GM19372 (cell line): ENCODE results near the gene HEATR5A.
"Not testable (repeated sequence)": the region's sequence is repeated elsewhere in the genome, so short reads cannot be mapped to it uniquely, and the experiment has no call there.

Source experiments
- ATAC-seq: cut with Tn5 transposase; IDR thresholded peaks from one replicate; pipeline ENCODE4 v1.9.1; 2021; ENCODE audit warnings: mild to moderate bottlenecking, low read depth, moderate library complexity; ENCODE audit not compliant: unreplicated experiment

The HEATR5A gene

DNA sequence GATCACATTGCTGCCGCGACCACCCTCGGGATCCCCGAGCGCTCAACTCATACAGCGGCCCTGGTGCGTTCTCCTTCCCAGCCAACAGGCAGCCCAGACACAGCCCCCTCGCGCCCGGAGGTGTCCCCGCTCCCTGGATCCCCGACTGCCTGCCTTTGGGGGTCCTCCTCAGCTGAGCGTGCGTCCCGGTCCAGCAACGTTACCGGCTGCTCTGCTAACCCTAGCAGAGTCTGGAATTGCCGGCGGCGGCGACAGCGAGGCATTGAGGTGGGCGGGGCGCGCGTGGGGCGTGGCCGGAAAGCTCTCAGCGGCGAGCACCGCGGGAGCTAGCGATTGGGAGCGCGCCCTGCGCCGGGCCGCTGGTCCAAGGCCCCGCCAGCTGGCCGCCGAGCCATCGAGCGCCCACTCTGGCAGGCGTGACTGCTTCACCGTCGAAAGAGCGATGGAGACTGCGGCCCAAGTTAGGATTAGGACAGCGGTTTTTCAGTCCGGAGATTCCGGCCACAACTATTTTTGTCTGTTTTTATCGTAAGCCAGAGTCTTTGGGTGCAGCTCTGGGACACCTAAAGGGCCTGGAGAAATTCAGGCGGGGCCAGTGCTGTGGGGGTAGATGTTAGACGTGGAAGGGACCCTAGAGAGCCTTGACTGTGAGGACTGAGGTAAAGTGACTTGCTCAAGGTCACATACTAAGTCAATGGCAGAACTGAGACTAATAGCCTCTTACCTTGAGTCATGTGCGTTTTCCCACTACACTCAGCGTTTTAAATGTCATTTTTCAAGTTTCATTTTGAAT lies at the start of gene HEATR5A:
TSS of gene HEATR5A (minus strand) at position 232 of the 793 bp plus-strand sequence. CDS start 17,575 bp downstream, outside the sequence.
- ATAC-seq: peak; percentile 97

DNA sequence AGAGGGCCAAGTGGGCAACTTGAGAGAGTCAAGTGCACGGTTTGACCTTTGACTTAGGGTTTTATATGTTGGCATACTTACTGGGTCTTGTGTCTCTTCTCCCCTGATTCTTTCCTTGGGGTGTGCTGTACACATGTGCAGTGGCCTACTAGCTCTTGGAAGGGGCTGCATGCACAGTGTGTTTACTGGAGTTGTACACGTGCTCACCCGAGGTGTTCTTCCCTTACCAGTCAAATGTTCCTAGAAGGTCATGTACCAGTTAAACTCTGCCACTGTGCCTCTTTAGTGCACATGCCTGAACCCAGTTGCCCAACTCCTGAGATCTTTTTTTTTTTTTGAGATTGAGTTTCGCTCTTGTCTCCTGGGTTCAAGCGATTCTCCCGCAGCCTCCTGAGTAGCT lies 46.2 kb upstream of the HEATR5A start:
- no peak for ATAC-seq

DNA sequence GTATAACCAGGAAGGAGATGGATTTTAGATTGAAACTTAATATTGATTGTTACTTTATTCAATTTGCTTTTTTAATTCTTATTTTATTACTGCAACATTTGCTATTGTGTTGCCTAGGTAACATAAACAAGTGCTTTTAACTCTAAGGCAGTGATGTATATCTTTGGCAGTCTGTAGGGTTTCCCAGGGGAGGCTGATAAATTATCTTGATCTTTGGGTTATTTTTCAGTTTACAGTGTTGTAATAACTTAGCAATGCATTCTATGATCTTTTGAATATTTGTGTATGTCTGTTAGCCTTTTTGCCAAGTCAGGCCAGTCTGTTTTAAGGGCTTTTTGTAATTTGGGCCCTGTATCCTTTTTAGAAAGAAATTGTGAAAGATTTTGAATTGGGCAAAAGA lies 44.8 kb upstream of the HEATR5A start:
- ATAC-seq: no peak

DNA sequence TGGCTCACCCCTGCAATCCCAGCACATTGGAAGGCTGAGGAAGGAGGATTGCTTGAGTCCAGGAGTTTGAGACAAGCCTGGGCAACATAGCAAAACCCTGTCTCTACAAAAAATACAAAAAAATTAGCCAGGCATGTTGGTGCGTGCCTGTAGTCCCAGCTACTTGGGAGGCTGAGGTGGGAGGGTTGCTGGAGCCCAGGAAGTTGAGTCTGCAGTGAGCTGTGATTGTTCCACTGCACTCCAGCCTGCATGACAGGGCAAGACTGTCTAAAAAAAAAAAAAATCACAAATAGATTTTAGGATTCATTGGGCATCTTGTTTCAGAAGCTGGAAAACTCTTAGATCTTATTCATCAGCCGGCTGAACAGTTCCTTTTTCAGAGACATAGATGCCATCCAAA lies 42.1 kb upstream of the HEATR5A start:
- not testable (repeated sequence) for ATAC-seq

DNA sequence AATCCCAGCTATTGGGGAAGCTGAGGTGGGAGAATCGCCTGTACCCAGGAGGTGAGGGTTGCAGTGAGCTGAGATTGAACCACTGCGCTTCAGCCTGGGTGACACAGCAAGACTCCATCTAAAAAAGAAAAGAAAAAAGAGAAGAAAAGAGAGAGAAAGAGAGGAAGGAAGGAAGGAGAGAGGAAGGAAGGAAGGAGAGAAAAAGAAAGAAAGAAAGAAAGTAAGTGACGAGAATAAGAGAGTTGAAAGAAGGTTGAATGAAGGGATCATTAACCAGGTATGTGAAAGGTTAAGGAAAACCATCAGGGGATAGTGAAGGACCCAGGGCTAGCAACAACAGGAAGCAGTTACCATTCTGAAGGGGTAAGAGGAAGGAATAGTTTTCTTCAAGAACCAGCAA lies 41.2 kb upstream of the HEATR5A start:
- no peak for ATAC-seq

DNA sequence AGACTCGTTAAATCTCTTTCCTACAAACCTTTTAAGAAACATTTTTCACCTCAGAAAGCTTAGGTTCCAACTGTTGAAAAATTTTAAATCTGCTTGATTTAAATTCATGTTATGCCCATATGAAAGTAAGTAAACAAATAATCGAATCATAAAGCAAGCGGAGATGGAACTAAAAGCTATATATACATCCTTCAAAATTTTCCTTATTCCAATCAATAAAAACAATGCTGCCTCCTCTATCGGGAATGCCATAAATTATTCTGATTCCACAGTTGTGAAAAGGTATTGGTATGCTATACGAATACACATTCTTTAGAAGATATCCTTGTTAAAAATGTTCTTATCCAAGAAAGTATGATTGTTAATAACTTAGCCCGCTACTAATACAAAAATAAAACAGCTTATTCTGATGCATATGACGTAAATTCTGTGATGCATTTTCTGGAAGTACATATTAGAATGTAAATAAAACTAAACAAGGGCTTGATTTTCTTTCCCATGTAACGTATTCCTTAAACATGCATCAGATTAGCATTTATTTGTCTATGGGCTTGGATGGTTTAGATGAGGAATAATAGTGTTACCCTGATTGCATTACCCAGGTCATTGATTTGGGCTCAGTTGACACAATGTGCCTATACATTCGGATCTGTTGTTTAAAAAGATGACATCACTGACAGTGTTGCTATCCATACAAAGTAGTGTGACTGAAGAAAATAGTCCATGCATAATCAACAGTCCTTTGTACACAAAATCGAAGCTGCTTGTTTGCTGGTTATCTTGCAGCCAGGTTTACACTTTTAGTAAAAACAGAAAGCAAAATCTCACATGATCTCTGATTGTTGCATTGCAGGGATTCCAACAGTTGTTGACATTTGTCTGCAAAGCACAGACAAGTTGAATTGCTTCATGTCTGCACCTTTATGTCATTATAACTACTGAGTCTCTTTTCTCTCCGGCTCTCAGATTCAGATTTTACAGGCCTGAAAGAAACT lies 37.6 kb upstream of the HEATR5A start:
- ATAC-seq: no peak

DNA sequence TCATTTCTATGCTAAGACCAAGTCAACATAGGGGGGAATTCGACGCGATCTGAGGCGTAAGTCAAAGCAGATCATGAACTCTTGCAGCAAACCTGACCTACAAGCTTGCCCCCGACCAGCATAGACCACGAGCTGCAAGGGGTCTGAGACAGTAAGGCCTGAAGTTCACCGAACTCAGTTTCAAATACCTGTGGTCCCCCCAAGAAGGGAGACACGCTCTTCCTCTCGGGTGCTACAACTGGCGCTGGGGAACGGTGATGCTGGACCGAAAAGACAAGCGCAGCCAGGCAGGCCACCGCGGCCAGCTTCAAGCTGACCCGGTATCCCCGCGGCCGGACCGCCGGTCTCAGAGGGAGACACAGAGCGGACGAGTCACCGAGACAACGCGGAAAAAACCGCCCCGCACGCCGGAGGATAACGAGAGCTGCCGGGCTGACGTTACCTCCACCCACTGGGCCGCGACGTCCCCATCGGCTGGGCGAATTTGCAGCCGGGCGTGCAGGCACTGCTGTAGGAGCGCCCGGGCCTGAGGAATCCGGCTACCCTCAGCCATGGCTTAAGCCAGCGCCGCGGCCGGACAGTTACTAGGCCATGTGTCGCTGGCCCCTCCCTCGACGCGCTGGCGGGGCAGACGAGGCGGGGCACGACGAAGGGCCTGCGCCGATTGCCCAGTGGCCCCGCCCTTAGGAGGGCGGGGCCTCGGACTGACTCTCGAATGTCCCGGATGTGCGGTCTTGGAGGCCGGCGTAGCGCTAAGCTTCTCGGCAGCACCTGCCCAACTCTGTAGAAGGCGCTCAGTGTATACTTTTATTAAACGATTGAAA lies 36.7 kb upstream of the HEATR5A start, which contains the start of gene DTD2:
TSS of gene DTD2 (minus strand) at position 666 of the 824 bp plus-strand sequence. CDS start at position 553, 113 bp downstream.
- ATAC-seq: peak; percentile 96

DNA sequence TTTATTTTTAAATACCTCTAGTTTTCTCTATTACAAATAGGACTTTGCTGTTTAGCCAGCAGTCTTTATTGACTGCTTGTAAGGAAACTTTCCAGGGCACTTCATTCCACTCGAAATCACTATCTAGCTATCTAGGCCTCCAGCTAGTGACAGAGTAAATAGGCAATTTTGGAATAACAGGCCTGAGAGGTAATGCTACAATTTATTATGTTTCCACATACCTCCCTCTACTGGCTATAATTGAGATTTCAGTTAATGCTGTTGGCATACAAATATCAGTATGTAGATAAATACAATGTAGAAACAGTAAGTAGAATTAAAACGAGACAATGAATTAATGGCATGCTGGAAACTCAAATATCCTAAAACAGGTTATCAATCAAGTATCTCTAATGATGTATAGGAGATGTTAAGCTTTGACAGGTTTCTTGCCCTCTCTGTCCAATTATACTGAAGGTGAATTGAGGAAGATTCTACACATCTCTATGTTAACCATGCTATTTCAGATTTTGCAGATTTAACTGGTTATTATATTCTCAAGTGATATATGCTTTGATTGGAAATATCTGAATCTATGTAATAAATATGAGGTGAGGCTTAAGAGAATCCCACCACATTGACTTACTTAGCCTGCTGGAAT lies 29.7 kb upstream of the HEATR5A start:
- no peak for ATAC-seq

DNA sequence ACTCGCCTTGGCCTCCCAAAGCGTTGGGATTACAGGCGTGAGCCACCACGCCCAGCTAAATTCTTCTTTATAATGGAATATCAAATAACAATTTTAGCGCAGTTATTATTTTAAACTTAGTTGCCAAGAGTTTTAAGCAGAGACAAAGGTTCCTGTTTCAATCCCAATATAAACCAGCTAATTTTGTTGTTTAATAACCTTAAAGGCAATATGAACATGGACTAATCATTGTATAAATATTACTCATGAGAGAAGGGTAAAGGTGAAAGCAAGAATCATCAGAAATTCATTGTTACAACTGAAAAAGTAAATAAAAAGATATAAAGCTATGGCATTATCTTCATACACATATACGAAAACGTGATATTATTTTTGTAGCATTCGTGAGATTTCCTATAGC lies 28.8 kb upstream of the HEATR5A start:
- ATAC-seq: no peak

DNA sequence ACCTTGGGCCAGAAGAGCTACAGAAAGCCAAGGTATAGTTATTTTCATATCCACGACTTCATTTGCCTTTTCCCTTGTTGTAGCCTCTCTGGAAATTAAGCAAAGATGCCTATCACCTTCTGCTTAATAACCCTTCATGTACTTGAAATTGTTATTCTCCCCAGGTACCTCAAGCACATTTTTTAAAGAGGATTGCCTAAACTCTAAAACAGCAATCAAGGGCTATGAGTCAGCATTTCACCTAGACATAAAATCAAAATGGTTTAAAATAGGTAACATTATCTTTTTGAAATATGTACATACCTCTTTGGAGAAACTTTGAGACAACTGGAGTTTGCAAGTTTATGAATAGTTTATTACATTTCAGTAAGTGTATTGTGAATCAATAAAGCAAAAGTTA lies 25.4 kb upstream of the HEATR5A start:
- no peak for ATAC-seq

DNA sequence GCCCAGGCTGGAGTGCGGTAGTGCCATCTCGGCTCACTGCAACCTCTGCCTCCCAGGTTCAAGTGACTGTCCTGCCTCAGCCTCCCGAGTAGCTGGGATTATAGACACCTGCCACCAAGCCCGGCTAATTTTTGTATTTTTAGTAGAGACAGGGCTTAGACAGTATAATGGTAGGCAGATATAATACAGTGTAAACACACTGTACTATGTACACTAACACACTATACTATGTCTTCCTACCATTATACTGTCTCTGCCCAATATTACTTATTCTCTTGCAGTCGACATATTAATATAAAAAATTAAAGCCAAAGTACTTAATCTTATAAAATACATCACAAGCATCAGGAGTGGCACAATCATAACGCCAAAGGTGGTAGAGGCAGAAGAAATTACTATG lies 21.9 kb upstream of the HEATR5A start:
- no peak for ATAC-seq

DNA sequence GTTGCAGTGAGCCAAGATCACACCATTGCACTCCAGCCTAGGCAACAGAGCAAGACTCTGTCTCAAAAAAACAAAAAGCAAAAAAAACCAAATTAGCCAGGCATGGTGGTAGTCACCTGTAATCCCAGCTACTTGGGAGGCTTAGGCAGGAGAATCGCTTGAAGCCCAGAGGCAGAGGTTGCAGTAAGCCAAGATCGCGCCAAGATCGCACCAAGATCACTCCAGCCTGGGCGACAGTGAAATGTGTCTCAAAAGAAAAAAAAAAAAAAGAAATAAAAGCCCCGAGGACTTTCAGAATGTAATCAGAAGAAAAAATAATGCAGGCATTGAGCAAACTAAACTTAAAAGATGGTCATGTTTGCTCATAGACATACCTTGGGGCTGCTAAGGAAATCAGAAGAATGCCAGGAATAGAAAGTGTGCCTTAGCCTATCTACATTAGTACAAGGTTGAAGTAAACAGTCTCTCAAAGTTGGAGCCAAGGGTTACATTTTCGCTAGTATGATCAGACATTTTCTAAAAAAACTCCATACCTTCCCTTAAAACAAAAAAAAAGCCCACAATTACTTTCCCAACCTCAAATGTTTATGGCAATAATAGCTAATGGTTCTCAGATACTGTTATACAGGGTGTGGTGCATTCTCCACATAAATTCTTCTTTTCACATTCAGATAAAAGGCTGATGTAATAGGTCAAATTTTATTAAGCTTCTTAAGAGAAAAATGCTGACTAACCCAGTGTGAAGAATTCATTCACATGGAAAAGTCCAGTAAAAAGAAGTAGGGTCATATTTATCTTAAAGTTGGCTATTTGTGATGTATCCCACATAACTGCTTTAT lies 21.1 kb upstream of the HEATR5A start:
- ATAC-seq: no peak

DNA sequence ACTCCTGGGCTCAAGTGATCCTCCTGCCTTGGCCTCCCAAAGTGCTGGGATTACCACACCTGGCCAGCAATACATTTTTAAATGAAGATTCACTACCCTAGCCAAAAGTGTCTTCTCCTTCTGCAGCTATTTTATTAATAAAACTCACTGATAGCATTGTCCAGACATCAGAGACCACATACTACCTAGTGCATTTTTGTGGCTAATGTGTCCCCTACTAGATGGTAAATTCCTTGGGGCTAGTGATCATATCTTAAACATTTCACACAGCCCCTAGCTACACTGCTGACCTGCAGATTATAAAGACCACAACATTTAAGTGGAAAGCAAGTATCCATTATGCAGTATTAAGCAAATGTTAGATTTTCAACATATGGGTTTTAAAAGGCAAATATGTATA lies 19.9 kb upstream of the HEATR5A start:
- no peak for ATAC-seq

DNA sequence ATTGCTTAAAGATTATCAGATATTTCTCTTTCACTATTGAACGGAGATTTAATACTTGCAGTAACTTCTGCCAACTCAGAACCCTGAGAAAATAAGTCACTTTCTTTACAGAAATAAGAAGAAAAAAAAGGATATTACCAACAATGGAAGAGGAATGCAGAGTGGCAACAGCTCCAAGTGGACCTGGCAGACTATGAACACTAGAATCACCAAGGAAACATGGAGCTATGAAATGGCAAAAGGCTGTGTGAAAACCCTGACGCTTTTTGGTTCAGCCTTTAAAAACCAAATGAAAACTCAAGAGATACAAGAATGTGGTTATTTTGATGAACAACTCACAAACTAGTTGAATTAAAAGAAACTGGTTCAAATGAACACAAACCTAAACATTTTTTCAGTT lies 19.2 kb upstream of the HEATR5A start:
- no peak for ATAC-seq

DNA sequence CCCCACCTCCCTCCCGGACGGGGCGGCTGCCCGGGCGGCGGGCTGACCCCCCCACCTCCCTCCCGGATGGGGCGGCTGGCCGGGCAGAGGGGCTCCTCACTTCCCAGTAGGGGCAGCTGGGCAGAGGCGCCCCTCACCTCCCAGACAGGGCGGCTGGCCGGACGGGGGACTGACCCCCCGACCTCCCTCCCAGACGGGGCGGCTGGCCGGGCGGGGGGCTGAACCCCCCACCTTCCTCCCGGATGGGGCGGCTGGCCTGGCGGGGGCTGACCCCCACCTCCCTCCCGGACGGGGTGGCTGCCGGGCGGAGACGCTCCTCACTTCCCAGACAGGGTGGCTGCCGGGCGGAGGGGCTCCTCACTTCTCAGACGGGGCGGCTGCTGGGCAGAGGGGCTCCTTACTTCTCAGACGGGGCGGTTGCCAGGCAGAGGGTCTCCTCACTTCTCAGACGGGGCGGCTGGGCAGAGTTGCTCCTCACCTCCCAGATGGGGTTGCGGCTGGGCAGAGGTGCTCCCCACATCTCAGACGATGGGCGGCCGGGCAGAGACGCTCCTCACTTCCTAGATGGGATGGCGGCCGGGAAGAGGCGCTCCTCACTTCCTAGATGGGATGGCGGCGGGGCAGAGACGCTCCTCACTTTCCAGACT lies 16.8 kb upstream of the HEATR5A start:
- ATAC-seq: not testable (repeated sequence)

DNA sequence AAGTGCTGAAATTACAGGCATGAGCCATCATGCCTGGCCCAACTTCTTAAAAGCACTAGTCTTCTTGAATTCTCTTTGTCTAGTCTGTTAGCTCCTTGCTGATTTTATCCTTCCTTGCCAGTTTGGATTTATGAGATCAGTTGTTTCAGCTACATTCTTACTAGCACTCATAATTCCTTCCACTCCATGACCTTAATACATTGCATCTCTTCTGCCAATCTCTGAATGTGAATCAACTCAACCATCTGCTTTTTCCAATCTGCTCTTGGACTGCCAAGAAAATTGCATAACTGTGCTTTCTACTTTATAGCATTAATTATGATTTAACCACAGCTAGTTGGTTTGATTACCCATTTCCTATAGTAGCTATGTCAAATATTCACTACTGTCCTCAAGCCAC lies 14.9 kb upstream of the HEATR5A start:
- ATAC-seq: no peak

DNA sequence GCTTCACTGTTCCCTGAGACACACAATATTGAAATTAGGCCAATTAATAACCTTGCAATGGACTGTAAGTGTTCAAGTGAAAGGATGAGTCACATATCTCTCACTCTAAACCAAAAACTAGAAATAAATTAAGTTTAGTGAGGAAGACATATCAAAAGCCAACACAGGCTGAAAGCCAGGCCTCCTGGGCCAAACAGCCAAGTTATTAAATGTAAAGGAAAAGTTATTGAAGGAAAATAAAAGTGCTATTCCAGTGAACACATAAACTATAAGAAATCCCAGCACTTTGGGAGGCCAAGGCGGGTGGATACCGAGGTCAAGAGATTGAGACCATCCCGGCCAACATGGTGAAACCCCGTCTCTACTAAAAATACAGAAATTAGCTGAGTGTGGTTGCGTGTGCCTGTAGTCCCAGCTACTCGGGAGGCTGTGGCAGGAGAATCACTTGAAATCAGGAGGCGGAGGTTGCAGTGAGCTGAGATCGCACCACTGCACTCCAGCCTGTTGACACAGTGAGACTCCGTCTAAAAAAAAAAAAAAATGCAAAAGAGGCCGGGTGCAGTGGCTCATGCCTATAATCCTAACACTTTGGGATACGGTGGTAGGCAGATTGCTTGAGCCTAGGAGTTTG lies 10.4 kb upstream of the HEATR5A start:
- ATAC-seq: no peak

DNA sequence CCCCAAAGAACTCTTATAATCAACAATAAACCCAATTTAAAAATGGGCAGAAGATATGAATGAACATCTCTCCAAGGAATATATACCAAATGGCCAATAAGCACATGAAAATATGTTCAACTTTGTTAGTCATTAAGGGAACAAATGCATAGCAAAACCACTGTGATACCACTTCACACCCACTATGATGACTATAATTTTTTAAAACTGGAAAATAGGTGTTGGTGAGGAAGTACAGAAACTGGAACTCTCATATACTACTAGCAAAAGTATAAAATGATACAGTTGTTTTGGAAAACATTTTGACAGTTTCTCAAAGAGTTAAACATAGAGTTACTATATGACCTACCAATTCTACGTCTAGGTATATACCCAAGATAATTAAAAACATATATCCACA lies 9.4 kb upstream of the HEATR5A start:
- no peak for ATAC-seq
